IMR-90 (cell line): ENCODE results near the gene MSMO1. TPM values are rescaled to one million over a fixed set of nuclear protein-coding genes. Genes with fewer than 3 reads are reported as not detected.

Experiments
- ATAC-seq: fragments of 200-7000 bp; cut with Tn5 transposase; 2 replicates; pipeline ENCODE4 v1.9.1; 2020; ENCODE audit warnings: low read depth, mild to moderate bottlenecking, moderate library complexity
- BruUV-seq: library from RNA; stranded (reverse); fragments of 400-500 nt; replicated peaks from 2 replicates; lab custom pipeline; 2021; lab: Mats Ljungman, UMichigan
- CTCF ChIA-PET: fragments of 300-600 bp; formaldehyde crosslinking; extraction: SDS; loops from one replicate; lab custom pipeline; 2021; ENCODE audit warnings: antibody characterized with exemption; lab: Yijun Ruan, JAX
- POLR2A ChIA-PET: fragments of 300-600 bp; sonication (Branson Sonifier 250); formaldehyde crosslinking; loops from one replicate; lab custom pipeline; 2022; ENCODE audit warnings: antibody characterized with exemption; ENCODE audit not compliant: unreplicated experiment; lab: Charles Lee
- DNase-seq: peaks from one replicate; pipeline ENCODE4 v3.0.0; 2013
- H2AFZ ChIP-seq: replicated peaks from 2 replicates; pipeline ENCODE3; 2013; ENCODE audit warnings: low read length, mild to moderate bottlenecking; ENCODE audit not compliant: poor library complexity
- H2AK5ac ChIP-seq: 2 replicates; pipeline ENCODE4 v1.6.1; 2013; ENCODE audit warnings: low read depth, low read length, inconsistent platforms
- H2AK9ac ChIP-seq: replicated peaks from 2 replicates; pipeline ENCODE3; 2013; ENCODE audit warnings: mild to moderate bottlenecking, low read depth, low read length, moderate library complexity; ENCODE audit not compliant: poor library complexity
- H2BK120ac ChIP-seq: 2 replicates; pipeline ENCODE4 v1.6.1; 2013; ENCODE audit warnings: low read depth, low read length, inconsistent platforms
- H2BK15ac ChIP-seq: 3 replicates; pipeline ENCODE4 v1.6.1; 2013; ENCODE audit warnings: low read depth, low read length, inconsistent platforms
- H2BK20ac ChIP-seq: 2 replicates; pipeline ENCODE4 v1.6.1; 2013; ENCODE audit warnings: low read depth, mild to moderate bottlenecking, inconsistent platforms, low read length, moderate library complexity
- H2BK5ac ChIP-seq: 2 replicates; pipeline ENCODE4 v1.6.1; 2013; ENCODE audit warnings: mild to moderate bottlenecking, low read depth, low read length, inconsistent platforms; ENCODE audit not compliant: poor library complexity, severe bottlenecking
- H3K14ac ChIP-seq: replicated peaks from 2 replicates; pipeline ENCODE4 v1.6.1; 2013; ENCODE audit warnings: low read depth, low read length, inconsistent platforms
- H3K18ac ChIP-seq: 2 replicates; pipeline ENCODE4 v1.6.1; 2013; ENCODE audit warnings: low read depth, low read length, control low read depth
- H3K23ac ChIP-seq: 2 replicates; pipeline ENCODE4 v1.6.1; 2013; ENCODE audit warnings: low read depth, low read length, inconsistent platforms
- H3K27ac ChIP-seq: 2 replicates; pipeline ENCODE4 v1.5.1; 2013; ENCODE audit warnings: mild to moderate bottlenecking, control low read depth, low read length; ENCODE audit not compliant: insufficient read depth
- H3K27me3 ChIP-seq: 2 replicates; pipeline ENCODE4 v1.6.1; 2013; ENCODE audit warnings: low read length; ENCODE audit not compliant: control insufficient read depth, insufficient read depth
- H3K36me3 ChIP-seq: 2 replicates; pipeline ENCODE4 v1.6.1; 2013; ENCODE audit warnings: low read length, mixed read lengths; ENCODE audit not compliant: control insufficient read depth, insufficient read depth
- H3K4ac ChIP-seq: 2 replicates; pipeline ENCODE4 v1.6.1; 2013; ENCODE audit warnings: low read depth, low read length, inconsistent platforms
- H3K4me1 ChIP-seq: 2 replicates; pipeline ENCODE4 v1.6.1; 2013; ENCODE audit warnings: low read length, mixed read lengths; ENCODE audit not compliant: control insufficient read depth, insufficient read depth
- H3K4me2 ChIP-seq: 2 replicates; pipeline ENCODE4 v1.6.1; 2013; ENCODE audit warnings: low read depth, mild to moderate bottlenecking, control low read depth, low read length, moderate library complexity
- H3K4me3 ChIP-seq: 2 replicates; pipeline ENCODE4 v1.5.1; 2013; ENCODE audit warnings: low read depth, mild to moderate bottlenecking, control low read depth, low read length, moderate library complexity; ENCODE audit not compliant: insufficient read depth
- H3K56ac ChIP-seq: 2 replicates; pipeline ENCODE4 v1.6.1; 2013; ENCODE audit warnings: low read length, inconsistent platforms; ENCODE audit not compliant: insufficient read depth; ENCODE audit errors: extremely low read depth
- H3K79me1 ChIP-seq, 2 experiments: 2 replicates each; pipeline ENCODE4 v1.6.1; 2013; ENCODE audit warnings: low read length in 2 of 2, inconsistent platforms in 1 of 2, low read depth in 1 of 2
- H3K9ac ChIP-seq: 2 replicates; pipeline ENCODE4 v1.6.1; 2013; ENCODE audit warnings: low read depth, low read length, control low read depth
- H3K9me1 ChIP-seq: 2 replicates; pipeline ENCODE4 v1.6.1; 2013; ENCODE audit warnings: low read length, inconsistent platforms; ENCODE audit not compliant: insufficient read depth
- H3K9me3 ChIP-seq: 2 replicates; pipeline ENCODE4 v1.6.1; 2013; ENCODE audit warnings: low read length; ENCODE audit not compliant: control insufficient read depth, insufficient read depth
- H4K20me1 ChIP-seq: 2 replicates; pipeline ENCODE4 v1.6.1; 2013; ENCODE audit warnings: low read length, inconsistent platforms; ENCODE audit not compliant: insufficient read depth
- H4K5ac ChIP-seq: 2 replicates; pipeline ENCODE4 v1.6.1; 2013; ENCODE audit warnings: mild to moderate bottlenecking, low read depth, low read length, control low read depth
- H4K8ac ChIP-seq, 2 experiments: 2 replicates each; pipeline ENCODE4 v1.6.1; 2013; ENCODE audit warnings: low read depth in 2 of 2, low read length in 2 of 2, control low read depth in 1 of 2, inconsistent platforms in 1 of 2
- H4K91ac ChIP-seq: 2 replicates; pipeline ENCODE4 v1.6.1; 2013; ENCODE audit warnings: low read depth, low read length, inconsistent platforms; ENCODE audit not compliant: insufficient read depth
- BHLHE40 ChIP-seq: fragments of 150-350 bp; IDR thresholded peaks from 2 replicates; pipeline ENCODE4 v1.6.1; 2016; ENCODE audit warnings: mild to moderate bottlenecking, low read depth, low read length
- CEBPB ChIP-seq: IDR thresholded peaks from 2 replicates; pipeline ENCODE4 v1.6.1; 2012; ENCODE audit warnings: low read depth, low read length, improper control_type of control experiment
- CHD1 ChIP-seq: IDR thresholded peaks from 2 replicates; pipeline ENCODE4 v1.6.1; 2012; ENCODE audit warnings: low read depth, low read length, improper control_type of control experiment
- FOS ChIP-seq: fragments of 150-350 bp; IDR thresholded peaks from 2 replicates; pipeline ENCODE4 v1.6.1; 2016; ENCODE audit warnings: low read depth, low read length
- MAFK ChIP-seq: IDR thresholded peaks from 2 replicates; pipeline ENCODE4 v1.6.1; 2012; ENCODE audit warnings: low read depth, low read length, improper control_type of control experiment
- MAZ ChIP-seq: IDR thresholded peaks from 2 replicates; pipeline ENCODE4 v1.6.1; 2012; ENCODE audit warnings: low read depth, mild to moderate bottlenecking, low read length, improper control_type of control experiment, moderate library complexity, borderline replicate concordance
- MXI1 ChIP-seq: IDR thresholded peaks from 2 replicates; pipeline ENCODE4 v1.6.1; 2012; ENCODE audit warnings: low read depth, mild to moderate bottlenecking, low read length, moderate library complexity, borderline replicate concordance
- NFE2L2 ChIP-seq: fragments of 150-350 bp; IDR thresholded peaks from 2 replicates; pipeline ENCODE4 v1.6.1; 2016; ENCODE audit warnings: low read depth, mild to moderate bottlenecking, low read length
- POLR2A ChIP-seq: IDR thresholded peaks from 2 replicates; pipeline ENCODE4 v1.6.1; 2012; ENCODE audit warnings: mild to moderate bottlenecking, low read depth, low read length
- RAD21 ChIP-seq: IDR thresholded peaks from 2 replicates; pipeline ENCODE4 v1.6.1; 2012; ENCODE audit warnings: low read length, improper control_type of control experiment
- RCOR1 ChIP-seq: IDR thresholded peaks from 2 replicates; pipeline ENCODE4 v1.6.1; 2012; ENCODE audit warnings: mild to moderate bottlenecking, low read length, improper control_type of control experiment; ENCODE audit not compliant: insufficient replicate concordance
- RFX5 ChIP-seq: IDR thresholded peaks from 2 replicates; pipeline ENCODE4 v1.8.0; 2012; ENCODE audit warnings: low read depth, mild to moderate bottlenecking, low read length, moderate library complexity
- SMC3 ChIP-seq: fragments of 150-350 bp; IDR thresholded peaks from 2 replicates; pipeline ENCODE4 v1.6.1; 2016; ENCODE audit warnings: low read depth, mild to moderate bottlenecking, antibody characterized with exemption, low read length, moderate library complexity
- WGBS, 2 experiments: methylation state at CpG; one replicate each; pipeline versions ENCODE4 v1.1.5 to v1.1.7; 2013; ENCODE audit warnings: missing lambda C conversion rate in 2 of 2; ENCODE audit not compliant: insufficient read length in 1 of 2; ENCODE audit errors: extremely low coverage in 2 of 2; 5-methylcytosine and 5-hydroxymethylcytosine counted together
- dilution Hi-C: fragments of 300-500 bp; cut with HindIII; formaldehyde crosslinking; loops from one replicate; pipeline ENCODE4 v1.14.3; 2018; ENCODE audit warnings: low sequenced_read_pairs; ENCODE audit not compliant: unreplicated experiment
- in situ Hi-C: fragments of 300-500 bp; cut with MboI; formaldehyde crosslinking; loops from 3 replicates; pipeline ENCODE4 v1.14.3; 2019; ENCODE audit warnings: low sequenced_read_pairs, inconsistent platforms, mixed read lengths
- intact Hi-C: fragments of 100-400 bp; cut with micrococcal nuclease; formaldehyde crosslinking; loops from 2 replicates; pipeline ENCODE4 v1.10.0; 2022
- polyA plus RNA-seq, 3 experiments: library from polyadenylated mRNA; depleted of rRNA; stranded (reverse); fragments of >200 nt; gene quantifications; 2 replicates each; pipeline ENCODE4 v1.2.3, GENCODE V29; 2012; ENCODE audit warnings: low replicate concordance in 1 of 3
- total RNA-seq: library from RNA; depleted of rRNA; stranded (reverse); fragments of >200 nt; gene quantifications from 2 replicates; pipeline ENCODE4 v1.2.3, GENCODE V29; 2012
- TF ChIP-seq, protein P1 (sequence below): fragments of 150-350 bp; IDR thresholded peaks from 2 replicates; pipeline ENCODE4 v1.6.1; 2017; ENCODE audit warnings: mild to moderate bottlenecking, antibody characterized with exemption, low read length, low read depth
- TF ChIP-seq, protein P2 (sequence below): conservative IDR thresholded peaks from 2 replicates; pipeline ENCODE4 v1.5.1; 2012; ENCODE audit warnings: mild to moderate bottlenecking, low read depth, low read length, improper control_type of control experiment
- TF ChIP-seq, protein P3 (sequence below): fragments of 150-350 bp; IDR thresholded peaks from 2 replicates; pipeline ENCODE4 v1.6.1; 2016; ENCODE audit warnings: low read depth, mild to moderate bottlenecking, low read length, moderate library complexity, borderline replicate concordance

The MSMO1 gene
- total and polyA plus RNA-seq, 2 of the 4 experiments (the other 2 are of a cell fraction): 40.1 to 42.1 TPM

DNA sequence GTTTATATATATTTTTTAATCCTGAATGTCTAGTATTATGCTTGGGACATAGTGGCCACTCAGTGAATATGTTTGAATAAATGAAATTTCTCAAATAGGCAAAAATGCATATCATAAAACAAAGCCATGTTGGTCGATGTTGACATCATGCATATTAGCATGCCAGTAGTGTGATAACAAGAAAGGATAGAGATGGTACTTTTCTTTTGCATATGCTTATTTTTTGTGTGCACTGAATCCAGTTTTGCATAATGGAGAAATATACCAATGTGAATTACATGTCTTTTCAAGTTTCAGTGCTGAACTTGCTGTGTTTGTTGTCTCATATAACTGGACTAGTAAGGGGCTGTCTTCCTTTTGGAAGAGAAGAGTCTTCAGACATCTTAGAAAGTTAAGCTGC is 58.9 kb downstream of the MSMO1 start:
- Histone ChIP-seq H3K9me3 (no peaks in the 10 kb centered on the region), H3K27ac (no peak overlapping the region), H3K56ac (no peak overlapping the region), H3K4me3 (no peak overlapping the region), H3K27me3 (no peaks in the 10 kb centered on the region), H3K4me2 (no peak overlapping the region), H3K23ac (no peak overlapping the region), H3K79me1 (no peaks in the 10 kb centered on the region), H4K91ac (no peak overlapping the region), H4K20me1 (no peaks in the 10 kb centered on the region), H2BK20ac (no peak overlapping the region), H3K9me1 (no peaks in the 10 kb centered on the region), H3K4me1 (no peaks in the 10 kb centered on the region), H3K4ac (no peak overlapping the region), H3K14ac (no peak overlapping the region), H2BK5ac (no peak overlapping the region), H4K8ac (no peak overlapping the region), H2BK120ac (no peak overlapping the region), H2AK5ac (no peak overlapping the region), H2AFZ (no peak overlapping the region), H3K9ac (no peak overlapping the region), H2BK15ac (no peak overlapping the region), H2AK9ac (no peak overlapping the region), H3K18ac (no peak overlapping the region), H3K36me3 (no peaks in the 10 kb centered on the region), H4K5ac (no peak overlapping the region)
- no peak for ATAC-seq
- no TSS peak for BruUV-seq
- CTCF ChIA-PET: no interaction called here
- POLR2A ChIA-PET: no interaction called here
- in situ Hi-C loops (no loop called here), dilution Hi-C loops (no loop called here), intact Hi-C loops (no loop called here)
- DNase-seq: no peak
- no CpG with 5 or more reads among the region's 1 CpG for WGBS, 2 experiments
- no peak for TF ChIP-seq MXI1
- TF ChIP-seq, protein P1, sequence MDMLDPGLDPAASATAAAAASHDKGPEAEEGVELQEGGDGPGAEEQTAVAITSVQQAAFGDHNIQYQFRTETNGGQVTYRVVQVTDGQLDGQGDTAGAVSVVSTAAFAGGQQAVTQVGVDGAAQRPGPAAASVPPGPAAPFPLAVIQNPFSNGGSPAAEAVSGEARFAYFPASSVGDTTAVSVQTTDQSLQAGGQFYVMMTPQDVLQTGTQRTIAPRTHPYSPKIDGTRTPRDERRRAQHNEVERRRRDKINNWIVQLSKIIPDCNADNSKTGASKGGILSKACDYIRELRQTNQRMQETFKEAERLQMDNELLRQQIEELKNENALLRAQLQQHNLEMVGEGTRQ: no peak
- TF ChIP-seq, protein P2, sequence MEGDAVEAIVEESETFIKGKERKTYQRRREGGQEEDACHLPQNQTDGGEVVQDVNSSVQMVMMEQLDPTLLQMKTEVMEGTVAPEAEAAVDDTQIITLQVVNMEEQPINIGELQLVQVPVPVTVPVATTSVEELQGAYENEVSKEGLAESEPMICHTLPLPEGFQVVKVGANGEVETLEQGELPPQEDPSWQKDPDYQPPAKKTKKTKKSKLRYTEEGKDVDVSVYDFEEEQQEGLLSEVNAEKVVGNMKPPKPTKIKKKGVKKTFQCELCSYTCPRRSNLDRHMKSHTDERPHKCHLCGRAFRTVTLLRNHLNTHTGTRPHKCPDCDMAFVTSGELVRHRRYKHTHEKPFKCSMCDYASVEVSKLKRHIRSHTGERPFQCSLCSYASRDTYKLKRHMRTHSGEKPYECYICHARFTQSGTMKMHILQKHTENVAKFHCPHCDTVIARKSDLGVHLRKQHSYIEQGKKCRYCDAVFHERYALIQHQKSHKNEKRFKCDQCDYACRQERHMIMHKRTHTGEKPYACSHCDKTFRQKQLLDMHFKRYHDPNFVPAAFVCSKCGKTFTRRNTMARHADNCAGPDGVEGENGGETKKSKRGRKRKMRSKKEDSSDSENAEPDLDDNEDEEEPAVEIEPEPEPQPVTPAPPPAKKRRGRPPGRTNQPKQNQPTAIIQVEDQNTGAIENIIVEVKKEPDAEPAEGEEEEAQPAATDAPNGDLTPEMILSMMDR: no peak
- TF ChIP-seq MAFK: no peak
- no peak for TF ChIP-seq SMC3
- no peak for TF ChIP-seq POLR2A
- no peak for TF ChIP-seq NFE2L2
- TF ChIP-seq RCOR1: no peak
- no peak for TF ChIP-seq CEBPB
- no peak for TF ChIP-seq RAD21
- no peak for TF ChIP-seq CHD1
- no peak for TF ChIP-seq FOS
- no peak for TF ChIP-seq BHLHE40
- no peak for TF ChIP-seq RFX5
- TF ChIP-seq MAZ: no peak
- TF ChIP-seq, protein P3, sequence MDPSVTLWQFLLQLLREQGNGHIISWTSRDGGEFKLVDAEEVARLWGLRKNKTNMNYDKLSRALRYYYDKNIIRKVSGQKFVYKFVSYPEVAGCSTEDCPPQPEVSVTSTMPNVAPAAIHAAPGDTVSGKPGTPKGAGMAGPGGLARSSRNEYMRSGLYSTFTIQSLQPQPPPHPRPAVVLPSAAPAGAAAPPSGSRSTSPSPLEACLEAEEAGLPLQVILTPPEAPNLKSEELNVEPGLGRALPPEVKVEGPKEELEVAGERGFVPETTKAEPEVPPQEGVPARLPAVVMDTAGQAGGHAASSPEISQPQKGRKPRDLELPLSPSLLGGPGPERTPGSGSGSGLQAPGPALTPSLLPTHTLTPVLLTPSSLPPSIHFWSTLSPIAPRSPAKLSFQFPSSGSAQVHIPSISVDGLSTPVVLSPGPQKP: no peak
